Parathyroid adenoma (tissue), 2 donors: ENCODE results near the gene ELL.
A peak's percentile ranks its signal among the peaks of the same experiment; 100 is the strongest.

ENCODE experiments used
- H2AFZ ChIP-seq: fragments of 300-600 bp; sonication (generic); one replicate; pipeline ENCODE4 v1.7.0; 2017; ENCODE audit warnings: antibody characterized with exemption, mild to moderate bottlenecking
- H3K27ac ChIP-seq: fragments of 300-600 bp; sonication (generic); one replicate; pipeline ENCODE4 v1.7.0; 2017
- H3K27me3 ChIP-seq: fragments of 300-600 bp; sonication (generic); one replicate; pipeline ENCODE4 v1.7.0; 2017; ENCODE audit warnings: low read length; ENCODE audit not compliant: control insufficient read depth, insufficient read depth
- H3K36me3 ChIP-seq: fragments of 300-600 bp; sonication (generic); one replicate; pipeline ENCODE4 v1.7.0; 2017; ENCODE audit warnings: low read length; ENCODE audit not compliant: control insufficient read depth, insufficient read depth
- H3K4me1 ChIP-seq: fragments of 300-600 bp; sonication (generic); one replicate; pipeline ENCODE4 v1.7.0; 2017; ENCODE audit warnings: control low read depth
- H3K4me2 ChIP-seq: fragments of 300-600 bp; sonication (generic); one replicate; pipeline ENCODE4 v1.7.0; 2017; ENCODE audit warnings: low read length
- H3K4me3 ChIP-seq: fragments of 300-600 bp; sonication (generic); one replicate; pipeline ENCODE4 v1.7.0; 2017; ENCODE audit warnings: low read depth, low read length
- H3K79me2 ChIP-seq: fragments of 300-600 bp; sonication (generic); one replicate; pipeline ENCODE4 v1.7.0; 2017; ENCODE audit warnings: control low read depth
- H3K9ac ChIP-seq: fragments of 300-600 bp; sonication (generic); one replicate; pipeline ENCODE4 v1.7.0; 2017; ENCODE audit warnings: mild to moderate bottlenecking
- H3K9me3 ChIP-seq: fragments of 300-600 bp; sonication (generic); one replicate; pipeline ENCODE4 v1.7.0; 2017; ENCODE audit warnings: low read length; ENCODE audit not compliant: control insufficient read depth
- TF ChIP-seq, protein P1 (sequence below): fragments of 300-600 bp; sonication (generic); IDR thresholded peaks from one replicate; pipeline ENCODE4 v1.7.0; 2017; ENCODE audit warnings: antibody characterized with exemption, mild to moderate bottlenecking
- donor health status: primary hyperparathyroidism.

Gene ELL

GRCh38 chr19:18420930-18421329 lies 100.9 kb downstream of the ELL start:
- H3K9ac ChIP-seq, result no peak overlapping the region
- TF ChIP-seq, protein P1, sequence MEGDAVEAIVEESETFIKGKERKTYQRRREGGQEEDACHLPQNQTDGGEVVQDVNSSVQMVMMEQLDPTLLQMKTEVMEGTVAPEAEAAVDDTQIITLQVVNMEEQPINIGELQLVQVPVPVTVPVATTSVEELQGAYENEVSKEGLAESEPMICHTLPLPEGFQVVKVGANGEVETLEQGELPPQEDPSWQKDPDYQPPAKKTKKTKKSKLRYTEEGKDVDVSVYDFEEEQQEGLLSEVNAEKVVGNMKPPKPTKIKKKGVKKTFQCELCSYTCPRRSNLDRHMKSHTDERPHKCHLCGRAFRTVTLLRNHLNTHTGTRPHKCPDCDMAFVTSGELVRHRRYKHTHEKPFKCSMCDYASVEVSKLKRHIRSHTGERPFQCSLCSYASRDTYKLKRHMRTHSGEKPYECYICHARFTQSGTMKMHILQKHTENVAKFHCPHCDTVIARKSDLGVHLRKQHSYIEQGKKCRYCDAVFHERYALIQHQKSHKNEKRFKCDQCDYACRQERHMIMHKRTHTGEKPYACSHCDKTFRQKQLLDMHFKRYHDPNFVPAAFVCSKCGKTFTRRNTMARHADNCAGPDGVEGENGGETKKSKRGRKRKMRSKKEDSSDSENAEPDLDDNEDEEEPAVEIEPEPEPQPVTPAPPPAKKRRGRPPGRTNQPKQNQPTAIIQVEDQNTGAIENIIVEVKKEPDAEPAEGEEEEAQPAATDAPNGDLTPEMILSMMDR, result no peak

GRCh38 chr19:18419699-18420460 lies 102.0 kb downstream of the ELL start:
- H3K4me3 ChIP-seq, result peak overlapping the region; percentile 78
- no peaks in the 10 kb centered on the region for H3K27me3 ChIP-seq
- no peaks in the 10 kb centered on the region for H3K79me2 ChIP-seq
- H3K9me3 ChIP-seq, result no peaks in the 10 kb centered on the region
- H3K4me2 ChIP-seq, result peak overlapping the region; percentile 86
- H3K9ac ChIP-seq, result no peak overlapping the region
- TF ChIP-seq, protein P1, result no peak
- peaks cover 22% of the 10 kb centered on the region for H3K4me1 ChIP-seq
- H3K36me3 ChIP-seq, result no peaks in the 10 kb centered on the region
- H3K27ac ChIP-seq, result peak overlapping the region; percentile 6
- H2AFZ ChIP-seq, result peak overlapping the region; percentile 40

More at GRCh38 chr19:18420930-18421329, 100.9 kb downstream of the ELL start:
- Histone ChIP-seq H3K79me2 (no peaks in the 10 kb centered on the region), H3K9me3 (no peaks in the 10 kb centered on the region), H3K4me2 (no peak overlapping the region), H3K27ac (no peak overlapping the region), H3K27me3 (no peaks in the 10 kb centered on the region), H3K4me3 (no peak overlapping the region), H3K36me3 (no peaks in the 10 kb centered on the region), H2AFZ (no peak overlapping the region), H3K4me1 (peaks cover 24% of the 10 kb centered on the region)

GRCh38 chr19:18419195-18419698 lies 102.6 kb downstream of the ELL start, which contains the start of gene SSBP4:
Gene SSBP4, plus strand, starts transcription at chr19:18419398. Its CDS starts 251 bp downstream, at chr19:18419649.
- Histone ChIP-seq H3K27ac (peak within 1 kb of the TSS; percentile 51), H2AFZ (peak within 1 kb of the TSS; percentile 73), H3K4me2 (peak within 1 kb of the TSS; percentile 86), H3K4me3 (peak within 1 kb of the TSS; percentile 78), H3K9me3 (no peaks in the 10 kb centered on the region), H3K9ac (no peak within 1 kb of the TSS), H3K36me3 (no peaks in the 10 kb centered on the region), H3K79me2 (no peaks in the 10 kb centered on the region), H3K27me3 (no peaks in the 10 kb centered on the region), H3K4me1 (peaks cover 22% of the 10 kb centered on the region)
- TF ChIP-seq, protein P1, result no peak

DNA sequence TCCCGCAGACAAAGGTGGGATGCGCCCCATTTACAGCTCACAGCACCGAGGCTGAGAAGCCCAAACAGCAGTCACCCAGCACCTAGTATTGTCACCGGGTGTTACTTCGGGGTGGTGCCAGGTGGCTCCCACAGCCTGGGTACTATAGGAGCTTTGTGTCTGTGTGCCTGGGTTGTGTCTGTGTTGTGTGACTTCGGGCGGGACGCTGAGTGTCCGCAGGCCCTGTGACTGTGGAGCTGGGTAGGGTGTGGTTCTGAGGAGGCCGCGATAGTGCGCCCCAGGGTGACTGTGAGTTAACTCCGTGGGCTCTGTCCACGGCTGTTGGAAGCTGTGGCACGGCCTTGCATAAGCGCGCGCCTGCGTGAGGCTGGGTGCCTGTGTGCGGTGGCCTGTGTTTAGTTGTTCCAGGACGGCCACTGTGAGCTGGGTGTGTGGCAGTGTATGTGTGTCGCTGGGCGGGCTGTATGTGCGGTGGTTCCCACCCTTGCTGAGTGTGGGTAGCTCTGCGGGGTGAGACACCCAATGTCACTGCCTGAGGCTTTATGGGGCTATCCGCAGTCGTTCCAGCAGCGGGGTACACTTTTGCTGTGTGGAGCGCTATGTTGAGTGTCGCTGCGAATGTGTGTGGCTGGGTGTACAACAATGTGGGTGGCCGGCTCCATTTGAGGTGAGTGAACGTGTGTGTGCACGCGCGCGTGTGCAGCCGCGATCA lies 103.2 kb downstream of the ELL start:
- H3K27ac ChIP-seq, result peak overlapping the region; percentile 51
- no peaks in the 10 kb centered on the region for H3K36me3 ChIP-seq
- H3K4me3 ChIP-seq, result peak overlapping the region; percentile 46
- H3K79me2 ChIP-seq, result no peaks in the 10 kb centered on the region
- peak overlapping the region; percentile 76 for H3K4me2 ChIP-seq
- H3K4me1 ChIP-seq, result peaks cover 21% of the 10 kb centered on the region
- no peaks in the 10 kb centered on the region for H3K9me3 ChIP-seq
- no peak overlapping the region for H3K9ac ChIP-seq
- TF ChIP-seq, protein P1, result no peak
- no peaks in the 10 kb centered on the region for H3K27me3 ChIP-seq
- peak overlapping the region; percentile 73 for H2AFZ ChIP-seq
